Measurements from ENCODE around the gene FCRL5. TPM values are rescaled to one million over a fixed set of nuclear protein-coding genes. Genes with fewer than 3 reads are reported as not detected.

Gene FCRL5
- total and polyA plus RNA-seq, 9 of the 15 experiments (the other 6 are each of a cell fraction or from before 2014, with no cell fraction given) = not detected

DNA sequence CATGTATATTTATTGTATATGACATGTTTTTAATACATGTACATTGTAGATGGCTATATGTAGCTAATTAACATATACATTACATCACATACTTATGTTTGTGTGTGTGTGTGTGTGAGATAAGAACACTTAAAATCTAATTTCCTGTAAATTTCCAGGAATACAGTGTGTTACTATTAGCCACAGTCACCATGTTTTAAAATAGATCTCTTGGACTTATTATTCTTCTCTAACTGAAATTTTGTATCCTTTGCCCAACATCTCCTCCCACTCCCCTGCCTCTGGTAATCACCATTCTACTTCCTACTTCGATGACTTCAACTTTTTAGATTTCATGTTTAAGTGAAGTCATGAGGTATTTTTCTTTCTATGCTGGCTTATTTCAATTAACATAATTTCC lies 64.8 kb downstream of the FCRL5 start (continued):
- TF ChIP-seq, protein P1, sequence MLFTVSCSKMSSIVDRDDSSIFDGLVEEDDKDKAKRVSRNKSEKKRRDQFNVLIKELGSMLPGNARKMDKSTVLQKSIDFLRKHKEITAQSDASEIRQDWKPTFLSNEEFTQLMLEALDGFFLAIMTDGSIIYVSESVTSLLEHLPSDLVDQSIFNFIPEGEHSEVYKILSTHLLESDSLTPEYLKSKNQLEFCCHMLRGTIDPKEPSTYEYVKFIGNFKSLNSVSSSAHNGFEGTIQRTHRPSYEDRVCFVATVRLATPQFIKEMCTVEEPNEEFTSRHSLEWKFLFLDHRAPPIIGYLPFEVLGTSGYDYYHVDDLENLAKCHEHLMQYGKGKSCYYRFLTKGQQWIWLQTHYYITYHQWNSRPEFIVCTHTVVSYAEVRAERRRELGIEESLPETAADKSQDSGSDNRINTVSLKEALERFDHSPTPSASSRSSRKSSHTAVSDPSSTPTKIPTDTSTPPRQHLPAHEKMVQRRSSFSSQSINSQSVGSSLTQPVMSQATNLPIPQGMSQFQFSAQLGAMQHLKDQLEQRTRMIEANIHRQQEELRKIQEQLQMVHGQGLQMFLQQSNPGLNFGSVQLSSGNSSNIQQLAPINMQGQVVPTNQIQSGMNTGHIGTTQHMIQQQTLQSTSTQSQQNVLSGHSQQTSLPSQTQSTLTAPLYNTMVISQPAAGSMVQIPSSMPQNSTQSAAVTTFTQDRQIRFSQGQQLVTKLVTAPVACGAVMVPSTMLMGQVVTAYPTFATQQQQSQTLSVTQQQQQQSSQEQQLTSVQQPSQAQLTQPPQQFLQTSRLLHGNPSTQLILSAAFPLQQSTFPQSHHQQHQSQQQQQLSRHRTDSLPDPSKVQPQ (CRISPR knock-in tag; IDR thresholded peaks at IDR 0.05; ENCODE audit: borderline replicate concordance) = no peak
- TF ChIP-seq TCFL5 (CRISPR knock-in tag; conservative IDR thresholded peaks at IDR 0.05) (no peak), MIER1 (IDR thresholded peaks at IDR 0.05; ENCODE audit: low read depth) (no peak), RAD21 (CRISPR knock-in tag; conservative IDR thresholded peaks at IDR 0.05 in 1 of 2, IDR thresholded peaks at IDR 0.05 in 1 of 2) (no peak), DLX4 (CRISPR knock-in tag; IDR thresholded peaks at IDR 0.05) (no peak), PTBP1 (IDR thresholded peaks at IDR 0.05; ENCODE audit: low read depth, low read length) (no peak), SMARCA5 (IDR thresholded peaks at IDR 0.05) (no peak), SIRT6 (IDR thresholded peaks at IDR 0.05; ENCODE audit: low read depth, low read length) (no peak), PHF8 (IDR thresholded peaks at IDR 0.05; ENCODE audit: borderline replicate concordance, low read length) (no peak), SMARCB1 (IDR thresholded peaks at IDR 0.05; ENCODE audit: insufficient read length, low read depth) (no peak), ARNT (IDR thresholded peaks at IDR 0.05) (no peak), FOXJ2 (tag; IDR thresholded peaks at IDR 0.05) (no peak)
- TF ChIP-seq, protein P2, sequence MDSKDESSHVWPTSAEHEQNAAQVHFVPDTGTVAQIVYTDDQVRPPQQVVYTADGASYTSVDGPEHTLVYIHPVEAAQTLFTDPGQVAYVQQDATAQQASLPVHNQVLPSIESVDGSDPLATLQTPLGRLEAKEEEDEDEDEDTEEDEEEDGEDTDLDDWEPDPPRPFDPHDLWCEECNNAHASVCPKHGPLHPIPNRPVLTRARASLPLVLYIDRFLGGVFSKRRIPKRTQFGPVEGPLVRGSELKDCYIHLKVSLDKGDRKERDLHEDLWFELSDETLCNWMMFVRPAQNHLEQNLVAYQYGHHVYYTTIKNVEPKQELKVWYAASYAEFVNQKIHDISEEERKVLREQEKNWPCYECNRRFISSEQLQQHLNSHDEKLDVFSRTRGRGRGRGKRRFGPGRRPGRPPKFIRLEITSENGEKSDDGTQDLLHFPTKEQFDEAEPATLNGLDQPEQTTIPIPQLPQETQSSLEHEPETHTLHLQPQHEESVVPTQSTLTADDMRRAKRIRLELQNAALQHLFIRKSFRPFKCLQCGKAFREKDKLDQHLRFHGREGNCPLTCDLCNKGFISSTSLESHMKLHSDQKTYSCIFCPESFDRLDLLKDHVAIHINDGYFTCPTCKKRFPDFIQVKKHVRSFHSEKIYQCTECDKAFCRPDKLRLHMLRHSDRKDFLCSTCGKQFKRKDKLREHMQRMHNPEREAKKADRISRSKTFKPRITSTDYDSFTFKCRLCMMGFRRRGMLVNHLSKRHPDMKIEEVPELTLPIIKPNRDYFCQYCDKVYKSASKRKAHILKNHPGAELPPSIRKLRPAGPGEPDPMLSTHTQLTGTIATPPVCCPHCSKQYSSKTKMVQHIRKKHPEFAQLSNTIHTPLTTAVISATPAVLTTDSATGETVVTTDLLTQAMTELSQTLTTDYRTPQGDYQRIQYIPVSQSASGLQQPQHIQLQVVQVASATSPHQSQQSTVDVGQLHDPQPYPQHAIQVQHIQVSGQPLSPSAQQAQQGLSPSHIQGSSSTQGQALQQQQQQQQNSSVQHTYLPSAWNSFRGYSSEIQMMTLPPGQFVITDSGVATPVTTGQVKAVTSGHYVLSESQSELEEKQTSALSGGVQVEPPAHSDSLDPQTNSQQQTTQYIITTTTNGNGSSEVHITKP (IDR thresholded peaks at IDR 0.05; ENCODE audit: partially characterized antibody) = no peak
- TF ChIP-seq, protein P3, sequence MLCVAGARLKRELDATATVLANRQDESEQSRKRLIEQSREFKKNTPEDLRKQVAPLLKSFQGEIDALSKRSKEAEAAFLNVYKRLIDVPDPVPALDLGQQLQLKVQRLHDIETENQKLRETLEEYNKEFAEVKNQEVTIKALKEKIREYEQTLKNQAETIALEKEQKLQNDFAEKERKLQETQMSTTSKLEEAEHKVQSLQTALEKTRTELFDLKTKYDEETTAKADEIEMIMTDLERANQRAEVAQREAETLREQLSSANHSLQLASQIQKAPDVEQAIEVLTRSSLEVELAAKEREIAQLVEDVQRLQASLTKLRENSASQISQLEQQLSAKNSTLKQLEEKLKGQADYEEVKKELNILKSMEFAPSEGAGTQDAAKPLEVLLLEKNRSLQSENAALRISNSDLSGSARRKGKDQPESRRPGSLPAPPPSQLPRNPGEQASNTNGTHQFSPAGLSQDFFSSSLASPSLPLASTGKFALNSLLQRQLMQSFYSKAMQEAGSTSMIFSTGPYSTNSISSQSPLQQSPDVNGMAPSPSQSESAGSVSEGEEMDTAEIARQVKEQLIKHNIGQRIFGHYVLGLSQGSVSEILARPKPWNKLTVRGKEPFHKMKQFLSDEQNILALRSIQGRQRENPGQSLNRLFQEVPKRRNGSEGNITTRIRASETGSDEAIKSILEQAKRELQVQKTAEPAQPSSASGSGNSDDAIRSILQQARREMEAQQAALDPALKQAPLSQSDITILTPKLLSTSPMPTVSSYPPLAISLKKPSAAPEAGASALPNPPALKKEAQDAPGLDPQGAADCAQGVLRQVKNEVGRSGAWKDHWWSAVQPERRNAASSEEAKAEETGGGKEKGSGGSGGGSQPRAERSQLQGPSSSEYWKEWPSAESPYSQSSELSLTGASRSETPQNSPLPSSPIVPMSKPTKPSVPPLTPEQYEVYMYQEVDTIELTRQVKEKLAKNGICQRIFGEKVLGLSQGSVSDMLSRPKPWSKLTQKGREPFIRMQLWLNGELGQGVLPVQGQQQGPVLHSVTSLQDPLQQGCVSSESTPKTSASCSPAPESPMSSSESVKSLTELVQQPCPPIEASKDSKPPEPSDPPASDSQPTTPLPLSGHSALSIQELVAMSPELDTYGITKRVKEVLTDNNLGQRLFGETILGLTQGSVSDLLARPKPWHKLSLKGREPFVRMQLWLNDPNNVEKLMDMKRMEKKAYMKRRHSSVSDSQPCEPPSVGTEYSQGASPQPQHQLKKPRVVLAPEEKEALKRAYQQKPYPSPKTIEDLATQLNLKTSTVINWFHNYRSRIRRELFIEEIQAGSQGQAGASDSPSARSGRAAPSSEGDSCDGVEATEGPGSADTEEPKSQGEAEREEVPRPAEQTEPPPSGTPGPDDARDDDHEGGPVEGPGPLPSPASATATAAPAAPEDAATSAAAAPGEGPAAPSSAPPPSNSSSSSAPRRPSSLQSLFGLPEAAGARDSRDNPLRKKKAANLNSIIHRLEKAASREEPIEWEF (CRISPR knock-in tag; IDR thresholded peaks at IDR 0.05) = no peak
- TF ChIP-seq, protein P4, sequence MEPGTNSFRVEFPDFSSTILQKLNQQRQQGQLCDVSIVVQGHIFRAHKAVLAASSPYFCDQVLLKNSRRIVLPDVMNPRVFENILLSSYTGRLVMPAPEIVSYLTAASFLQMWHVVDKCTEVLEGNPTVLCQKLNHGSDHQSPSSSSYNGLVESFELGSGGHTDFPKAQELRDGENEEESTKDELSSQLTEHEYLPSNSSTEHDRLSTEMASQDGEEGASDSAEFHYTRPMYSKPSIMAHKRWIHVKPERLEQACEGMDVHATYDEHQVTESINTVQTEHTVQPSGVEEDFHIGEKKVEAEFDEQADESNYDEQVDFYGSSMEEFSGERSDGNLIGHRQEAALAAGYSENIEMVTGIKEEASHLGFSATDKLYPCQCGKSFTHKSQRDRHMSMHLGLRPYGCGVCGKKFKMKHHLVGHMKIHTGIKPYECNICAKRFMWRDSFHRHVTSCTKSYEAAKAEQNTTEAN (CRISPR knock-in tag; IDR thresholded peaks at IDR 0.05) = no peak

Data from K562 (cell line).